ENCODE data around the gene CD247. TPM values are rescaled to one million over a fixed set of nuclear protein-coding genes. Genes with fewer than 3 reads are reported as not detected.

CD247 gene
- total and polyA plus RNA-seq, 9 of the 15 experiments (the other 6 are each of a cell fraction or from before 2014, with no cell fraction given) = 0.08 to 0.42 (median 0.28) TPM; not detected in 5

DNA sequence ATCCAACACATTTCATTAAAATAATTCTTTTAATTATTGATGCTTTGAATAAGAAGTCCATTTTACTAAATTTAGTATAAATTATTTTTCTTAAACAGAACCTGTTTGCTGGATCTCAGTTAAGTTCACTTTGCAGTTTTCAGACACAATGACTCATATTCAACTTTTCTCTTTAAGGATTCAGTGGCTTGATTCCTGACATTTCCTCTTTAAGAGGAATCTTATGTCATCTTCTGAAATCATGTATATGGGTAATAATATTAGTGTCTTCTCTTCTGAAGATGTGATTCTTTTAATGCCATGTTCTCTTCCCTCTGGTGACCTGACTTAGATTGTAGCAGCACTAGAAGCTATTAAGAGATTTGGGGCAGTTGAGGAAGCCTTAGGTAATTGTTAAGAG, 22.7 kb upstream of the CD247 start:
- Histone ChIP-seq H3K79me2 (ENCODE audit: control insufficient read depth, insufficient read depth, low read length) (no peaks in the 10 kb centered on the region), H3K4me1 (replicated peaks in 1 of 2; ENCODE audit: control insufficient read depth in 2 of 2, insufficient read depth in 2 of 2, low read length in 2 of 2) (peaks cover 16 to 19% of the 10 kb centered on the region in 2 experiments; a peak in 4 of 5 replicates), H3K4me3 (no peak overlapping the region), H3K27ac (ENCODE audit: extremely low read depth, low read depth, low read length) (no peak overlapping the region), H4K20me1 (replicated peaks; ENCODE audit: control insufficient read depth, insufficient read depth, low read length) (no peaks in the 10 kb centered on the region), H2AFZ (ENCODE audit: low read depth, low read length) (no peak overlapping the region), H3K9me1 (ENCODE audit: control insufficient read depth, insufficient read depth, low read length) (no peaks in the 10 kb centered on the region), H3K4me2 (ENCODE audit: insufficient read depth, low read length) (no peak overlapping the region), H3K9ac (ENCODE audit: insufficient read depth in 1 of 2, low read depth in 2 of 2, low read length in 2 of 2) (no peak overlapping the region), H3K9me3 (replicated peaks; ENCODE audit: control insufficient read depth, insufficient read depth, low read depth, low read length) (no peaks in the 10 kb centered on the region), H3K36me3 (ENCODE audit: control insufficient read depth, insufficient read depth, low read length) (peaks cover 53% of the 10 kb centered on the region), H3K27me3 (ENCODE audit: control insufficient read depth in 2 of 2, insufficient read depth in 2 of 2, low read length in 2 of 2) (no peaks in the 10 kb centered on the region)
- TF ChIP-seq ATF3 (IDR thresholded peaks at IDR 0.05) (peak; percentile 66), ATF3 (CRISPR knock-in tag; conservative IDR thresholded peaks at IDR 0.05) (no peak), SP2 (IDR thresholded peaks at IDR 0.05; ENCODE audit: extremely low read depth, low read depth, low read length, poor library complexity, severe bottlenecking) (no peak), ZNF766 (CRISPR knock-in tag; conservative IDR thresholded peaks at IDR 0.05) (no peak), SPI1 (IDR thresholded peaks at IDR 0.05; ENCODE audit: borderline replicate concordance, low read depth, low read length) (no peak), ZNF232 (CRISPR knock-in tag; IDR thresholded peaks at IDR 0.05) (no peak), ETV5 (CRISPR knock-in tag; IDR thresholded peaks at IDR 0.05; ENCODE audit: low read depth) (no peak), ZNF778 (CRISPR knock-in tag; IDR thresholded peaks at IDR 0.05) (no peak), POLR2H (tag; IDR thresholded peaks at IDR 0.05; ENCODE audit: low read depth) (peak; percentile 36; the same call in 1 of the 2 replicates), CEBPG (CRISPR knock-in tag; IDR thresholded peaks at IDR 0.05) (no peak), CEBPG (tag; conservative IDR thresholded peaks at IDR 0.05 in 1 of 2, IDR thresholded peaks at IDR 0.05 in 1 of 2) (peak in 1 of 2 experiments; percentile 37; a peak in 1 of 4 replicates), CSDE1 (IDR thresholded peaks at IDR 0.05) (no peak), CBFA2T2 (conservative IDR thresholded peaks at IDR 0.05) (no peak), SNRNP70 (optimal IDR thresholded peaks at IDR 0.05; ENCODE audit: low read depth, low read length) (no peak), ERF (CRISPR knock-in tag; IDR thresholded peaks at IDR 0.05) (no peak), TBL1XR1 (IDR thresholded peaks at IDR 0.05; ENCODE audit: low read length in 2 of 2) (no peak), MCM7 (IDR thresholded peaks at IDR 0.05) (no peak), NR2C2 (CRISPR knock-in tag; IDR thresholded peaks at IDR 0.05) (no peak), NR2C2 (tag; IDR thresholded peaks at IDR 0.05) (no peak)
- TF ChIP-seq, protein P1, sequence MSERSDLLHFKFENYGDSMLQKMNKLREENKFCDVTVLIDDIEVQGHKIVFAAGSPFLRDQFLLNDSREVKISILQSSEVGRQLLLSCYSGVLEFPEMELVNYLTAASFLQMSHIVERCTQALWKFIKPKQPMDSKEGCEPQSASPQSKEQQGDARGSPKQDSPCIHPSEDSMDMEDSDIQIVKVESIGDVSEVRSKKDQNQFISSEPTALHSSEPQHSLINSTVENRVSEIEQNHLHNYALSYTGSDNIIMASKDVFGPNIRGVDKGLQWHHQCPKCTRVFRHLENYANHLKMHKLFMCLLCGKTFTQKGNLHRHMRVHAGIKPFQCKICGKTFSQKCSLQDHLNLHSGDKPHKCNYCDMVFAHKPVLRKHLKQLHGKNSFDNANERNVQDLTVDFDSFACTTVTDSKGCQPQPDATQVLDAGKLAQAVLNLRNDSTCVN (CRISPR knock-in tag; IDR thresholded peaks at IDR 0.05) = no peak
- DNase-seq (ENCODE audit: extremely low read depth in 1 of 4, low spot score in 3 of 4) = peak in 1 of 4 experiments; percentile 5
- BruUV-seq (replicated peaks) = no TSS peak
- ChIA-PET CTCF (ENCODE audit: low intra/inter-chr PET ratio) (interaction anchor here (1.1 to 1.2 kb wide), 2 partner anchors 147 to 480 kb away, joined by 4 read pairs; no protein-coding TSS in a partner anchor), POLR2A (interaction anchor here (0.6 to 6.1 kb wide), 12 partner anchors 11 to 425 kb away, joined by 3 to 71 read pairs (median 3); partner anchors contain the start of gene CREG1)
- in situ Hi-C loops (cut with MboI) (no loop called here), intact Hi-C loops (cut with micrococcal nuclease) (loop anchor here (2.0 kb wide), 1 partner anchor 16 kb away; no protein-coding TSS in a partner anchor)
- FAIRE-seq = no peak
- ATAC-seq = no peak
